ENCODE results near the gene CCL11.
A peak's percentile ranks its signal among the peaks of the same experiment; 100 is the strongest.
"Not testable (repeated sequence)": the region's sequence is repeated elsewhere in the genome, so short reads cannot be mapped to it uniquely, and the experiment has no call there.

Gene CCL11

GRCh38 chr17:34308371-34308770 is 22.8 kb downstream of the CCL11 start:
- H3K4me3 ChIP-seq (ENCODE audit: low read length) = no peak overlapping the region
- no peak for TF ChIP-seq ZNF274 (IDR thresholded peaks at IDR 0.05; ENCODE audit: low read depth, low read length)

GRCh38 chr17:34311291-34311690 is 25.7 kb downstream of the CCL11 start:
- H3K4me3 ChIP-seq (ENCODE audit: low read length) = no peak overlapping the region
- no peak for TF ChIP-seq ZNF274 (IDR thresholded peaks at IDR 0.05; ENCODE audit: low read depth, low read length)

- no peak overlapping the region for H3K4me3 ChIP-seq (ENCODE audit: low read length)
- TF ChIP-seq ZNF274 (IDR thresholded peaks at IDR 0.05; ENCODE audit: low read depth, low read length) = no peak
Observed at GRCh38 chr17:34312080-34312479, 26.5 kb downstream of the CCL11 start.

GRCh38 chr17:34313164-34313563 is 27.6 kb downstream of the CCL11 start:
- H3K4me3 ChIP-seq (ENCODE audit: low read length) = no peak overlapping the region
- TF ChIP-seq ZNF274 (IDR thresholded peaks at IDR 0.05; ENCODE audit: low read depth, low read length) = no peak

- H3K4me3 ChIP-seq (ENCODE audit: low read length) = peak overlapping the region; percentile 17; the same call in 1 of the 2 replicates
- TF ChIP-seq ZNF274 (IDR thresholded peaks at IDR 0.05; ENCODE audit: low read depth, low read length) = no peak
Observed at GRCh38 chr17:34314279-34314678, 28.7 kb downstream of the CCL11 start.

GRCh38 chr17:34318474-34318873 is 32.9 kb downstream of the CCL11 start:
- H3K4me3 ChIP-seq (ENCODE audit: low read length) = no peak overlapping the region
- no peak for TF ChIP-seq ZNF274 (IDR thresholded peaks at IDR 0.05; ENCODE audit: low read depth, low read length)

GRCh38 chr17:34319039-34319483 is 33.5 kb downstream of the CCL11 start, which contains the start of gene CCL8:
Gene CCL8 (plus strand): TSS chr17:34319435. CDS start chr17:34319502, 67 bp downstream.
- H3K4me3 ChIP-seq (ENCODE audit: low read length) = no peak within 1 kb of the TSS
- no peak for TF ChIP-seq ZNF274 (IDR thresholded peaks at IDR 0.05; ENCODE audit: low read depth, low read length)

- H3K4me3 ChIP-seq (ENCODE audit: low read length) = no peak overlapping the region
- TF ChIP-seq ZNF274 (IDR thresholded peaks at IDR 0.05; ENCODE audit: low read depth, low read length) = no peak
Observed at GRCh38 chr17:34321964-34322363, 36.4 kb downstream of the CCL11 start.

GRCh38 chr17:34327580-34327979 is 42.0 kb downstream of the CCL11 start:
- not testable (repeated sequence) for H3K4me3 ChIP-seq (ENCODE audit: low read length)

GRCh38 chr17:34337701-34338100 is 52.2 kb downstream of the CCL11 start:
- TF ChIP-seq ZNF274 (IDR thresholded peaks at IDR 0.05; ENCODE audit: low read depth, low read length) = no peak
- H3K4me3 ChIP-seq (ENCODE audit: low read length) = no peak overlapping the region
